ENCODE data around the gene DHRSX.
"Not testable (repeated sequence)": the region's sequence is repeated elsewhere in the genome, so short reads cannot be mapped to it uniquely, and the experiment has no call there.

Gene DHRSX

DNA sequence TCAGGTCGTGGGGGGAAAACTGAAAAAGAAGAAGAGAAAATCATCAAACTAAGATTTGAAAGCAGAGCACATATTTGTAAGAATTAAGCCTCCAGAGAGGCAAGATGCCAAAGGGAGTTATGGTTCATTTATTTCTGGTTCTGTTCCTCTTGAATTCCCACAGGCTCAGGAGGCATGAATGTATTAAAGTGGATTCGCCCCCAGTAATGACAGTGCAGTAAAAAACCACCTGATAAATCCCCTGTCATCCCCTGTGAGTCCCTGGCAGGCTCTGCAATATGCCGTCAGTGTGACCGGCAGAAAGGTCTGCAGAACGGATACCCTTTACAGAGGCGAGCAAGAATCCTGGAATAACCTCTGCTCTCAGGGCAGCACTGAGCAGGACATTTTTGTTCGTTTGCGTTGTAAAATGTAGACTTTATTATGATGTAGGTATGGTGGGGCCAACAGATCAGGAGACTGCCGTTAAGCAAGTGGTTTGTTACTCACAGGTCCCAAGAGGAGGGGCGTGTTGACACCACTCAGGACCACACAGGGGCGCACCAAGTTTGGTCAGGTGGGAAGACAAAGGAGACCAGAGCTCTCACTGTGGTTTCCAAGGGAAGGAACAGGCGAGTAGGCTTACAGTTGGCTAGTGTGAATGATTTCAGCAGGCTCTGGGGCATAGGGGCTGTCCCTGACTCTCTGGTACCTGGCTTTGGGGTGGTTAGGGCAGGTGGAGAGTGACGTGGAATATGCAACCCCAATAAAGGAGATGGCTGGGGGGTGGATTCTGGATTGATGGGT lies 75.3 kb downstream of the DHRSX start:
- DNase-seq (ENCODE audit: low read depth in 2 of 2), result no peak

DNA sequence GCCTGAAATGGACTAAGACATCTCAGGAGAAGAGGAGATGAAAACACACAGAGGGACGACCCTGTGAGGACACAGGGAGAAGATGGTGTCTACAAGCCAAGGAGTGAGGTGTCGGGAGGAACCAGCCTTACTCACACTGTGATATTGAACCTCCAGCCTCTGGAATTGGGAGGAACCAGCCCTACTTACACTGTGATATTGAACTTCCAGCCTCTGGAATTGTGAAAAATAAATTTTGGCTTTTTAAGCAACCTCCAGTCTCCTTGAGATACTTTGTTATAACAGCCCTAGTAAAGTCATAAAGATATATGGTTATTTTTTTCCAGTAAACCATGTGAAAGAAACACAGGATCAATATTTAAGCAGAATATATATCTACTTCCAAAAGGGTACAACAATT lies 76.5 kb downstream of the DHRSX start:
- no peak for DNase-seq (ENCODE audit: low read depth in 2 of 2)

DNA sequence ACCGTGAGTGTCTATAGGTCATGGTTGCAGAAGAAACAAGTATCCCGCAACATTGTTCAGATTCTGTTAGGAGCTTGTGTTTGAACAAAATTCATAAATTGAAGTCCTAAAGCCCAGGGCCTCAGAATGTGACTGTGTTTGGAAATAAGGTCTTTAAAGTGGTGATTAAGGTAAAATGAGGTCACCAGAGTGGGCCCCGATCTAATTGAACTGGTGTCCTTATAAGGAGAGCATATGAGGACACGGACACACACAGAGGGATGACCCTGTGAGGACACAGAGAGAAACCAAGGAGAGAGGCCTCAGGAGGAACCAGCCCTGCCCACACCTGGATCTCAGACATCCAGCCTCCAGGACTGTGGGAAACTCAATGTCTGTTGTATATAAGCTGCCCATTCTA lies 76.9 kb downstream of the DHRSX start:
- DNase-seq (ENCODE audit: low read depth in 2 of 2), result no peak

DNA sequence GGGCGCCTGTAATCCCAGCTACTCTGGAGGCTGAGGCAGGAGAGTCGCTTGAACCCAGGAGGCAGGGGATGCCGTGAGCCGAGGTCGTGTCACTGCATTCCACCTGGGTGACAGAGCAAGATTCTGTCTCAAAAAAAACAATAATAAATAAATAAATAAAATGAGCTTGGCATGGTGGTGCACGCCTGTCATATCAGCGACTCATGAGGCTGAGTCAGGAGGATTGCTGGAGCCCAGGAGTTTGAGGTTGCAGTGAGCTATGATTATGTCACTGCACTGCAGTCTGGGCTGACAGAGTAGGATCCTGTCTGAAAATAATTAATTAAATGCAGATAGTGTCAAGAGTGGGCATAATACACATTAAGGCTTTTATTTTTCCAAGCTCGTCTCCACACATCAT lies 77.5 kb downstream of the DHRSX start:
- DNase-seq (ENCODE audit: low read depth in 2 of 2), result no peak

DNA sequence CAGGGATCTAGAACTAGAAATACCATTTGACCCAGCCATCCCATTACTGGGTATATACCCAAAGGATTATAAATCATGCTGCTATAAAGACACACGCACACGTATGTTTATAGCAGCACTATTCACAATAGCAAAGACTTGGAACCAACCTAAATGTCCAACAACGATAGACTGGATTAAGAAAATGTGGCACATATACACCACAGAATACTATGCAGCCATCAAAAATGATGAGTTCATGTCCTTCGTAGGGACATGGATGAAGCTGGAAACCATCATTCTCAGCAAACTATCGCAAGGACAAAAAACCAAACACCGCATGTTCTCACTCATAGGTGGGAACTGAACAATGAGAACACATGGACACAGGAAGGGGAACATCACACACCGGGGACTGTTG lies 81.4 kb downstream of the DHRSX start:
- not testable (repeated sequence) for DNase-seq (ENCODE audit: low read depth in 2 of 2)

DNA sequence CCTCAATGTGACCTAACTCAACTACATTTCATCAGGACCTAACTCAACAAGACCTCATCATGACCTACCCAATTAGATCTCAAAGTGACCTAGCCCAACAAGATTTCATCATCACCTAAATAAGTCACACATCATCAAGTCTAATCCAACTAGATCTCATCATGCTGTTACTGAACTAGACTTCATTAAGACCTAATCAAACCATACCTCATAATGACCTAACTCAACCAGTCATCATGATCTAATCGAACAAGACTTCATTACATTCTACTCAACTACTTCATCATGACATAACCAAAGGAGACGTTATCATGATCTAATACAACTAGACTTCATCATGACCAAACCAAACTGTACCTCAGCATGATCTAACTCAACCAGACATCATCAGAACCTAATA lies 82.8 kb downstream of the DHRSX start:
- no peak for DNase-seq (ENCODE audit: low read depth in 2 of 2)

DNA sequence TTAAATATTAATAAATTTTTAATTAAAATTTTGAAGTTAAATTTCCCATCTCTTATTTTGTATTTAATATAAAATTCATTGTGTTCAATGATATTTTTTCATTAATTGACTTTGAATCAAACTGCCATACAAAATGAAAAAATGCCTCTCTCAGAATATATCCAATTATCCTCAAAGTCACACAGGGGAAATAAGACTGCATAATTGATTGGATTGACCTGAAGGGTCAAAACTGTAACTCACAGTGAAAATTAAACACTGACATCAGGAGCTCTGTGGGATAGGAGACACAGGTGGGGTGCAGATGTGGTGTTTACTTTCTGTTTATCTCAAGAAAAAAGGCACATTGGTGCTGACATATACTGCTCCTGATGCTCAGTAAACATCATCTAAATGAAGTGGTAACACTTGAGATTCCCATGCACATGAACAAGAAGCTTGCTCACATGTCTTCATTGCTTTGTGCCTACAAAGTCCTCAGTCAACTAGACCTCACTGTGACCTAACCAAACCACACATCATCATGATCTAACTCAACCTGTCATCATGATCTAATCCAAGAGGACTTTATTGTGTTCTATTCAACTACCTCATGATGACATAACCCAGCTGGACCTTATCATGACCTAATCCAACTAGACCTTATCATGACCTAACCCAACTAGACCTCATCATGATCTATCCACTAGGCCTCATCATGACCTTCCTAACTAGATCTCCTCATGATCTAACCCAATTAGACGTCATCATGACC lies 83.7 kb downstream of the DHRSX start:
- no peak for DNase-seq (ENCODE audit: low read depth in 2 of 2)

DNA sequence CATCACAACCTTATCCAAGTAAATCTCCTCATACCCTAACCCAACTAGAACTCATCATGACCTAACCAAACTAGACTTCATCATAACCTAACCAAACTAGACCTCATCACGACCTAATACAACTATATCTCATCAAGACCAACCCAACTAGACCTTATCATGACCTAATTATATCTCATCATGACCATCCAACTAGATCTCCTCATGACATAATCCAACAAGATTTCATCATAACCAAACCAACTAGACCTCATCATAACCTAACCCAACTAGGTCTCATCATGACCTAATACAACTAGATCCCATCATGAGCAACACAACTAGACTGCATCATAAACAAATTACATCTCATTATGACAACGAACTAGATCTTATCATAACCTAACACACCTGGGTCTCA lies 86.4 kb downstream of the DHRSX start:
- DNase-seq (ENCODE audit: low read depth in 2 of 2), result no peak

DNA sequence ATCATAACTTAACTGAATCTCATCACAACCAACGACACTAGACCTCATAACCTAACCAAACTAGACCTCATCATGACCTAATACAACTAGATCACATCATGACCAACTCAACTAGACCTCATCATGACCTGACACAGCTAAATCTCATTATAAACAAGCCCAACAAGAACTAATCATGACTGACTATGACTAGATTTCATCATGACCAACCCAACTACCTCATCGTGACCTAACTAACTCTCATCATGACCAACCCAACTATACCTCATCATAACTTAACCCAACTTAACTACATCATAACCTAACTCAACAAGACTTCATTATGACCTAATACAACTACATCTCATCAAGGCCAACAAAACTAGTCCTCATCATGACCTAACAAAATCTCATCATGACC lies 86.8 kb downstream of the DHRSX start:
- no peak for DNase-seq (ENCODE audit: low read depth in 2 of 2)

DNA sequence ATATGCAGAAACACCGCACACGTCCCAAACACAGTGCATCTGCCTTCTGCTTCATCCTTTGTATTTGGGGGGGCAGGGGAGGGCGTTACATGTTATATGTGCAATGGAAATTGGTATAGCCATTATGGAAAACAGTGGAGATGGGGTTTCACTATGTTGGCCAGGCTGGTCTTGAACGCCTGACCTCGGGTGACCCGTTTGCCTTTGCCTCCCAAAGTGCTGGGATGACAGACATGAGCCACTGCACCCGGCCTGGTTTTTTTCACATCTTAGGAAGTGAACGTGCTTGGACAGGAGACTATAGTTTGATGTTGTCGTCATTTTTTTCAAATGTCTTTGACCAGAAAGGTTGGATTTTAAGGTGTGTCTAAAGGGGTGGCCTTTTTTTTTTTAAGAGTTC lies 88.6 kb downstream of the DHRSX start:
- no peak for DNase-seq (ENCODE audit: low read depth in 2 of 2)

DNA sequence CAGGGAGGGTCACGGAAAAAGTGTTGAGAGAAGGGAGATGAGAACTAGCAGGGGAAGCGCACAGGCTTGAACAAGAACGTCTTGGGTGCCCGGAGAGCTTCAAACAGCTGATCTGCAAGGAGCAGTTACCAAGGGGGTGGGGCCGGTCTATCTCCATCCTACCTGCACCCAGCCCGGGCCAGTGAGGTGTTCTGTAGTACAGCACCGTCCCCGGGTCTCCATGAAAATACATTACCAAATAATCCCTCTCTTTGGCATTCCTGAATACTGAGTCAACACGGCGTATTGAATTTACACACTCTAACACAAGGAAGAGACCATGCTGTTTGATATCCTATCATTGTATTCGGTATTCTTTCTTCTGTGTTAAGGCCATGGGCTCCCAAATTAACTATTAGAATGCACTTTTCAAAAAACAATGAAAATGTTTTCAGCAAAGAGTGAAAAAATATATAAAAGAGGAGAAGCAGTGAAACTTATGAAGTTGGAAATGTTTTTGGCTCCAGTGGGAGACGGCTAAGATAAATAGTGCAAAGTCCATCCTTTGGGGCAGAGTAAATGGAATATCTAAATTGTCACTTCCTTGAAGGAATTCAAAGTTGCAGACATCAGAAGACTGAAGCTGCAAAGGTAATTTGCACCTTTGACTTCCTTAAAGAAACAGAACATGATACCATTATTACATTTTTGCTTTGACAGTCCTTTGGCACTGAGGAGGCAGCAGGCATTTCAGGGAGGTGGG lies 90.3 kb downstream of the DHRSX start:
- no peak for DNase-seq (ENCODE audit: low read depth in 2 of 2)

DNA sequence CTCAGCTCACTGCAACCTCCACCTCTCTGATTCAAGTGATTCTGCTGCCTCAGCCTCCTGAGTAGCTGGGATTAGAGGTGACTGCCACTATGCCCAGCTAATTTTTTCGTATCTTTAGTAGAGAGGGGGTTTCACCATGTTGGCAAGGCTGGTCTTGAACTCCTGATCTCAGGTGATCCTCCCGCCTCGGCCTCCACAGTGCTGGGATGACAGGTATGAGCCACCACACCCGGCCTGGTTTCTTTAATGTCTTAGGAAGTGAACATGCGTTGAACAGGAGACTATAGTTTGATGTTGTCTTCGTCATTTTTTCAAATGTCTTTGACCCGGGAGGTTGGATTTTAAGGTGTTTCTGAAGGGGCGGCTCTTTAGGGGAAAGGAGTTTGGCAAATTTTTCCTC lies 91.0 kb downstream of the DHRSX start:
- no peak for DNase-seq (ENCODE audit: low read depth in 2 of 2)

DNA sequence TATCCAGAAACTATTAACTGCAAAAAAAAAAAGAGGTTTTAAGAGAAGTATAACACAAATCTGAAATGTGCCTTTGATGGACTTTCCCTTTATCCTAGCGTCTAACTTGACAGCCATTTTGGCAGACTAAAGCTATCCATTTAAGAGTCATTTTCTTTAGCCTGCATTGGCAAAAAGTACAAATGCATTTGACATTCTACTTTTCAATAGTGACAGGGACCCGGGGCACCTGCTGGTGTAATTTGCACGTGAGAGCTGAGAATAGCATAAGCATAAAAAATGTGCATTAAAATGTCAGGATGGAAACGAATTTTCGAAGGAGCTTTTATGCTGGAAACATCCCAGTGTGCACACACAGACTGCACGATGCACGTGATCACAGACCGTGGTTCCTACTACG lies 91.9 kb downstream of the DHRSX start:
- DNase-seq (ENCODE audit: low read depth in 2 of 2), result no peak

DNA sequence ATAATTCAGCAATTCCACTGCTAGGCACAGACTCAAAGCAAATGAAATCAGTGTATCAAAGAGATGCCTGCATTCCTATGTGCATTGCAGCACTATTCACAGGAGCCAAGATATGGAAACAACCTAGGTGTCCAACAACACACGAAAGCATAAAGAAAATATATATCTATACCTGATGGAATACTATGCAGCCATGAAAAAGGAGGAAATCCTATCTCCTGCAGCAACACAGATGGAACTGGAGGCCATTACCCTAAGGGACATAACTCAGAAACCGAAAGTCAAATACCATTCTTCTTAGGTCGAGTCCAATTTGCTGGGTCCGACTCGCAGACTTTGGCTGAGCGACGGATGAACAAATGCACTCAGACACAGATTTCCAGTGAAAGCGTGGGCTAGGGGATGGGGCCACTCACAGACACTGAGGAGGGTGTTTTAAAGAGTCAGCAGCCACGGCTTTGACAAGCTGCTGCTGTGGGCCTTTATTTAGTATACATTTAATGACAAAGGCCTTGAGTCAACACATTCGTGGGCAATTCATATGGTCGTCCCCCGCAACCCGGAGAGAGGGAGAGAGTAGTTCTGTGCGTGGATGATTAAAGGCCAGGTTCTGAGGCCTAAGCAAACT lies 93.8 kb downstream of the DHRSX start:
- DNase-seq (ENCODE audit: low read depth in 2 of 2), result no peak

DNA sequence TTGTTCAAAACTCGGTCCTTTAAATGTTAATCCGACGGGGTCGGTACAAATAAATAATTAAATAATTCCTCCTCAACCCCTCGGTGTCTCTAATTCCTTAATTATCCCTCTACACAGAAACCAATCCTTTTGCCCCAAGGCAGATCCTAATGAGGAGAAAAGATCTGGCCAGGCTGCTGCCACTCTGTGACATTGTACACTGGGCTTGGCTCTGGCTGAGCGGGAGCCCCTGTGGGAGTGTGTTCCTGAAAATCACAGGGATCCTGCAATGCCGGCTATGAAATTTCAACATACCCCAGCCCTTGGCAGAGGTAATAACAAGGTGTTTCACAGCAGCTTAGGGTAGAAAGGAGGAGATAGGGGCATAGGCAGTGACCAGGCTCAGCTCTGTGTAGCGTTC lies 96.0 kb downstream of the DHRSX start:
- no peak for DNase-seq (ENCODE audit: low read depth in 2 of 2)

DNA sequence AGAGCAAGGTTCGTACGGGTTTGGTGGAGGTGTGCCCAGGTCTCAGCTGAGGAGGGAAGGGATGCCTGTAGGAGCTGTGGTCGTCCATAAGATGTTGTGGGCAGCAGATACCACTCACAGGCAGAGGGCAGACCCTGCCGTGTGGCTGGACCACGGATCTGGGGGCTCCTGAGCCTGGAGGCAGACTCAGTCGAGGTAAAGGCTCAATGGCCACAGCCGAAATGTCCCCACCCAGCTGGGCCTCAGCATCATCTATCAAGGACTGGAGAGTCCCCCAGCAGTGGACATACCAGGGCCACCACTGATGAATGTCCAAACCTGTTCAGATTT lies 98.5 kb downstream of the DHRSX start:
- no peak for DNase-seq (ENCODE audit: low read depth in 2 of 2)

DNA sequence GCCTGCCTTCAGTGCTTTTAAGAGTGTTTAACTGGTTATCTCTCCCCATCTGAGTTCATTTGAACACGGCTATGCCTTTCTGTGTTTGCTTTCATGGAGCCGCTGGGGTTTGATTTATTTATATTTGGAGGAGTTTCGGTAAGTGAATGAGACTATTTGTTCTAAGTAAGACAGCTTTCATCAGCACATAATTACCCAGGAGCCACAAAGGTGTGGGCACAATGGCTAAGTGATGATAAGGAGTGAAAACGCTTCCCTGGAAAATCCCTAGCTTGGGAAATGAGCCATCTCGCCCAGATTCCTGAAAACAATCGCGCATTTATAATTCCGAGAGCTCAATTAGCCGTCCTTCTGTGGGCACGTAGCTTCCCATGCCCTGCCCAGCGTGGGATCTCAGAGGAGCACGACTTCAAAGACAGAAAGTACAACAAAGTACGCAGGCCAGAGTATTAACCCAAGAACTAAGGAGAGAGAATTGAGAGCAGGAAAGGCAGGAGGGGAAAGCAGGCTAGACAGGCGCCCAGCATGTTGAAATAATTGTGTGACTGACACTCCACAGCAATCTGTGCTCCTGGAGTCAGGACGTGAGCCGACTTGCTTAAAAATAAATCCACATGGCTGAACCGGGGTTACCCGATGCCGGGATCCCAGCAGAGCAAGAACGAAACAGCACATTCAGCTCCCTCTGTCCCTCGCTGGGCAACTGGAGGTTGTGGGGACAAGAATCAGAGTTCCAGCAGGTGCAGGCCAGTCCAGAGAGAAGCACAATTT lies 99.0 kb downstream of the DHRSX start:
- DNase-seq (ENCODE audit: low read depth in 2 of 2), result peak; percentile 12 to 16

DNA sequence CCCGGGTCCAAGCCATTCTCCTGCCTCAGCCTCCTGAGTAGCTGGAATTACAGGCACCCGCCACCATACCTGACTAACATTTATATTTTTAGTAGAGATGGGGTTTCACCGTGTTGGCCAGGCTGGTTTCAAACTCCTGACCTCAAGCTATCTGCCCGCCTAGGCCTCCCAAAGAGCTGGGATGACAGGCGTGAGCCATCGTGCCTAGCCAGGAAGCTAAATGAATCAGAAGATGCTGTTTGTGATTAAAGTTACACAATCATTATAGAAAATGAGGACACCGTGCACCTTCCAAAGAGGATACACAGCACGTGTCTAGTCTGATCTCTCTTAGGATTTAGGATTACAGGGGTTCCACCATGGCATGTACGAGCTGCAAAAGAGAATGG lies 99.6 kb downstream of the DHRSX start:
- peak; percentile 16 to 17 for DNase-seq (ENCODE audit: low read depth in 2 of 2)

DNA sequence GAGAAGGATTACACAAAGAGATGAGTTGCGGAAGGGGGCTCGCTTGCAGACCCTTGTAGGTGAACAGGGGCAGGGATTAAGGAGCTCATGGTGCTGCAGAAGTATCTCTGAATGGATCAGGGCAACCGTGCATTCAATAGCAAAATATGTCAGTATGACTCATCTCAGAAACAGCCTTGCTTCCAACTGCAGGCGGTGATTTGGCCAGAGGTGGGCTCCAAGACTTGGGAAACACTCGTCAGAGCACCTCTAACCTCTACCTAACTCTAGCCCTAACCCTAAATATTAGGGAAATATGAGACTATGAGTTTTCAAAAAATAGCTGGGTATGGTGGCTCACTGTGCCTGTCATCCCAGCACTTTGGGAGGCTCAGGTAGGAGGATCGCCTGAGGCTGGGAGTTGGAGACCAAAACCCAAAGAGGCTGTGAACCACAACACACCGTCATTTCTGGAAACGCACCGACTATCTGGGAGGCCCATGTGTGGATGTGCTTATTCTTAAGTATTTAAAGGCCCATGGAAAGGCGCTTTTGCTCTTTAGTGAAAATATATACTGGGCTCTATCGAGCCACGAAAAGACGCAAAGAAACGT lies 102.6 kb downstream of the DHRSX start:
- peak; percentile 28 to 29 for DNase-seq (ENCODE audit: low read depth in 2 of 2)

DNA sequence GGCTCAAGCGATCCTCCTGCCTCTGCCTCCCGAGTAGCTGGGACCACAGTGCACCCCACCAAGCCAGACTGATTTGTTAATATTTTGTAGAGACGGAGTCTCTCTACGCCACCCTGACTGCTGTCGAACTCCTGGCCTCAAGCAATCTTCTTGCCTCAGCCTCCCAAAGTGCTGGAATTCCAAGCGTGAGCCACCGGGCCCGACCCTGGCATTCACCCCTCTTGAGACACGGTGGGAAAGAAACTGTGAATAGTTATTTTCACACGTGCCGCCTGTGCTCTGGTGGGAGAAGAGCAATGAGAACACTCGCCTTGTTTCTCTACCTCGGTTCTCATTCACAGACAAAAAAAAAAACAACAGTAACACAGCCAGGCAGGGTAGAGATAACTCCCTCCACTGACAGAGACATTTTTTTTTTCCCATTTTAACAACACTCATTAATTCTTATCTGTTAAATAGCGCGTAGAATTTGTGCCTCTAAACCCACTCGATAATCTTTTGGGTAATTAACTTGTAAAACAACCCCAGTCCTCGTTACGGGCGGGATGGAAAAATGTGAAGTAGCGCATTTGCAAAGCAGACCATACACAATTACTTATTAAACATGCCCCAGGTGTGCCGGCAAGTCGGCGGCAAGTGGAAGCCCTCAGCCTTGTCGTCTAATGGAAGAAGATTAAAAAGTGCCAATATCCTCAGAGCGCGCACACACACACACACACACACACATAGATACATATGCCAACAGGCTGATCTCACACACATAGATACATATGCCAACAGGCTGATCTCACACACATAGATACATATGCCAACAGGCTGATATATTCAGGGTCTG lies 103.3 kb downstream of the DHRSX start:
- DNase-seq (ENCODE audit: low read depth in 2 of 2), result no peak
